Muscle of back (tissue), 11 donors: ENCODE measurements around the gene KLHL20. TPM values are rescaled to one million over a fixed set of nuclear protein-coding genes. Genes with fewer than 3 reads are reported as not detected.
"Not testable (repeated sequence)": the region's sequence is repeated elsewhere in the genome, so short reads cannot be mapped to it uniquely, and the experiment has no call there.

ENCODE experiments used
- DNase-seq, 3 donors: peaks; one replicate each; pipeline versions ENCODE4 v3.0.0 to v3.0.0-alpha.2; 2013
- polyA plus RNA-seq, 10 donors: library from polyadenylated mRNA; unstranded; fragments of 120-200 nt; gene quantifications; one replicate each; pipeline ENCODE4 v1.2.1, GENCODE V29; 2013; ENCODE audit not compliant: insufficient read length in 10 of 10

KLHL20 gene
- polyA plus RNA-seq, 10 donors, result 20.9 to 28.2 (median 22.3) TPM

DNA sequence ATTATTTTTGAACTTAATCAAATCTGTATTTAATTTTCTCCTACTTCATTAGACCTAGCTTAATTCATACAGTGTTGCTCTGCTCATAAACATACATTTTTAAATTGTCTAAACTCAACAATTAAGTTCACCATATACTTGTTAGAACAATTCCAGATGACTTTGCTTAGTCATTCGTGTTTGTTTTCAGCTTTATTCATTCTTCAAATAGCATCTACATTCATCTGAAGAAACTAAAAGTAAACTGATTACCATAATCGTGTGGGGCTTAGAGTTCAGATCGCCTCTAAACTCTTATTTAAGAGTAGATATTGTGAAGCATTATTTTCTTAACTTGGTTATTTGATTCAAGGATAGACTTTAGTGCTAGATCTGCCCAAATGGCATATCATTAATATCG is 34.4 kb downstream of the KLHL20 start:
- DNase-seq, result no peak

DNA sequence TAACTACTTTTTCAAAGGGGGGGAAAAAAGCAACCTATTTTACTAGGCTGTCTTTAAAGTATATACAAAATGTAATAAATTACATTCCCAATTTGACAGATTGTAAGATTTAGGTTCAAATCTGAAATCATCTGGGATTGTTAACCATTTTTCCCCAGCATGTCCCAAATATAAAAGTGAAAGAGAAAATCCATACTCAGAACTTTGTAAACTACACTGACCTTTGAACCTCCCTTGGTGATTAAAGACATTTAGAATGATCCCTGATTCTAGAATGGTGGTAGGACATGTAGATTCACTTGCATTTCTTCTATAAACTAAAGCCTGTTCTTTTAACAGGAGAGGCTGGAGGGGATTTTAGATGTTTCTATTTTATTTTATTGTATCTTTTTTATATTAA is 39.0 kb downstream of the KLHL20 start:
- no peak for DNase-seq

DNA sequence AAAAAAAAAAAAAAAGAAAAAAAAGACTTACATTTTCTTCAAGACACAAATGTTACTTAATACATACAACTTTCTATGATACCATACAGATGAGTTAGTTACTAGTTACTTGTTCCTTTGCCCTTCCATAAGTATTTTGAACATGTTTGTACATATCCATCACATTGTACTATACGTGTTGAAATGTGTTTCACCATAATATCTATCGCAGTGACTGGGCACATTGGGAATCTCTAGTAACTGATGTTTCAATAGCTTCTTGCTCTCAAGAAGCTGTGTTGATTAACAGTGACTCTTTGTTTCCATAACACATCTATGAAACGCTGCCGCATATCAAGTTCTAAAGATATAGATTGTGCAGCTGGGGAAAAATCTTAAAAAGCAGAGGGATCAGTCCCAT is 42.9 kb downstream of the KLHL20 start:
- no peak for DNase-seq

DNA sequence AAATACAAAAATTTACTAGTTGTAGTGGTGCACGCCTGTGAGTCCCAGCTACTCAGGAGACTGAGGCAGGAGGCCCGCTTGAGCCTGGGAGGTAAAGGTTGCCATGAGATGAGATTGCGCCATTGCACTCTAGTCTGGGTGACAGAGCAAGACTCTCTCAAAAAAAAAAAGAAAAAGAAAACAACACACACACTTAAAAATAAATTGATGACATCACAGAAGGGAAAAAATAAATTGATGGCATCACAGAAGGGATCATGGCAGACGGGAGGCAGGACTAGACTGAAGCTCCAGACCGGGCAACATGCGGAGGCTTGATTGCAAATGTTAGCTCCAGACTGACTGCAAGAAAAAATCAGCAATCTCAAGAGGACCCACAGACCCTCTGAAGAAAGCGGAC is 43.3 kb downstream of the KLHL20 start:
- no peak for DNase-seq

DNA sequence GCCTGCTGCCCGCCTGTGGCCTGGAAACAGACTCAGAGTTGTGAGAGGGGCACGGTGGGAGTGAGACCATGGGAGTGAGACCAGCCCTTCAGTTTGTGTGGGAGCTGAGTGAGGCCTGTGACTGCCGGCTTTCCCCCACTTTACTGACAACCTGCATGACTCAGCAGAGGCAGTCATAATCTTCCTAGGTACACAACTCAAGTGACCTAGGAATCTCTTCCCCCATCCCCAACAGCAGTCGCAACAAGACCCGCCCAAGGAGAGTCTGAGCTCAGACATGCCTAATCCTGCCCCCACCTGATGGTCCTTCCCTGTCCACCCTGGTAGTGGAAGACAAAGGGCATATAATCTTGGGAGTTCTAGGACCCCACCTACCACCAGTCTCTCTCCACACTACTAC is 44.2 kb downstream of the KLHL20 start:
- no peak for DNase-seq

DNA sequence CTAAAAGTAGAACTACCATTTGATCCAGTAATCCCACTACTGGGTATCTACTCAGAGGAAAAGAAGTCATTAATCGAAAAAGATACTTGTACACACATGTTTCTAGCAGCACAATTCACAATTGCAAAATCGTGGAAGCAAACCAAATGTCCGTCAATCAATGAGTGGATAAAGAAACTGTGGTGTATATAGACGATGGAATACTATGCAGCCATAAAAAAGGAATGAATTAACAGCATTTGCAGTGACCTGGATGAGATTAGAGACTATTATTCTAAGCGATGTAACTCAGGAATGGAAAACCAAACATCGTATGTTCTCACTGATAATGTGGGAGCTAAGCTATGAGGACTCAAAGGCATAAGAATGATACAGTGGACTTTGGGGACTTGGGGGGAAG is 49.5 kb downstream of the KLHL20 start:
- DNase-seq, result not testable (repeated sequence)

DNA sequence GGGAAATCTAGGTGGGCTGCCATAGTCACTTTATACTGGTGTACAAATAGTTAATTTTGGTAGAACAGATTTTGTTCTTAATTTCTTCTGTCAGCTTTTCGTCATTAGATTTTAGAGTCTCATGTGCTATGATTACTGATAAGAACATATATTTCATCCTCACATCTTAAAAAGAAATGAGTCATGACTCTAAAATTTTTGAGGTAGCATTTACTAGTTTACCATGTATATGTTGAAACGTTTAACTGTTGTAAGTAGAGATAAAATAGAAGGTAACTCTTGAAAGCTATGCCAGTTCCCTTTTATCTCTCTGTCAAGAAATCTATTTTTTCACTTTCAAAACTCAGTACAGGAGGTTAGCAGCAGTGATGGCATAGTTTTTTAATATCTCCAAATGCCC is 53.4 kb downstream of the KLHL20 start:
- no peak for DNase-seq

DNA sequence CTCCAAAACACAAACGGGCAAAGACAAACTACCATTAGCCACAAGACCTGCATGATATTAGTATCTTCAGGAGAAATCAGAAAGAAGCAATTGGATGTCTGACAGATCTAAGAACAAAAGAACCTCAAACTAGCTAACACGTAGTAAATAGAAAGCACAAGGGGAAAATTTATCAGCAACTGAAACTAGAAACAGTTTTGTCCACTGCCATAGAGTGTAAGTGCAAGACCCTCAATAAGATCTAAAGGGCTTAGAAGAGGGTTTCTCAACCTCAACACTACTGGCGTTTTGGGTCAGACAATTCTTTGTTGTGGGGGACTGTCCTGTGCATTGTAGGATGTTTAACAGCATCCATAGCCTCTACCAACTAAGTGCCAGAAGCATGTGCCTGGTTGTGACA is 54.0 kb downstream of the KLHL20 start:
- no peak for DNase-seq

DNA sequence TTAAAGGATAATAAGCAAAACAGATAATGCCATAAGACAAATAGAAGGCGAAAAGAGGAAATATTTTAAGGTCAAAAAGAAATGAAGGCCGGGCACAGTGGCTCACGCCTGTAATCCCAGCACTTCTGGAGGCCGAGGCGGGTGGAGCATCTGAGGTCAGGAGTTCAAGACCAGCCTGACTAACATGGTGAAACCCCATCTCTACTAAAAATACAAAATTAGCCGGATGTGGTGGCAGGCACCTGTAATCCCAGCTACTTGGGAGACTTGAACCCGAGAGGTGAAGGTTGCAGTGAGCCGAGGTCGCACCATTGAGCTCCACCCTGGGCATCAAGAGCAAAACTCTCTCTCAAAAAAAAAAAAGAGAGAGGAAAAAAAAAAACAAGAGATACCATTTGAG is 55.5 kb downstream of the KLHL20 start:
- not testable (repeated sequence) for DNase-seq

DNA sequence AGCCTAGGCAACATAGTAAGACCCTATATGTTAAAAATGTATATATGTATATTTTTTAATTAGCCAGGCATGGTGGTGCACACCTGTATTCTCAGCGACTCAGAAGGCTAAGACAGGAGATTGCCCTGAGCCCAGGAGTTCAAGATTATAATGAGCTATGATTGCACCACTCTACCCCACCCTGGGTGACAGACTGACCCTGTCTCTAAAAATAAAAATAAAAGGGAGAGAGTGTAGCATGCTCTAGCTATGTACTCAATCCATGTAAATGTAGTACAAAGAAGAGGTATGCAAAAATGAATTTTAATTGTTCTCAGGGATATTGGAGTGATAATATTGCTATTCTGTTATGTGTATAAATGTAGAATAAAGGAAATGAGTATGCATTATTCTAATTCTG is 56.8 kb downstream of the KLHL20 start:
- DNase-seq, result no peak

DNA sequence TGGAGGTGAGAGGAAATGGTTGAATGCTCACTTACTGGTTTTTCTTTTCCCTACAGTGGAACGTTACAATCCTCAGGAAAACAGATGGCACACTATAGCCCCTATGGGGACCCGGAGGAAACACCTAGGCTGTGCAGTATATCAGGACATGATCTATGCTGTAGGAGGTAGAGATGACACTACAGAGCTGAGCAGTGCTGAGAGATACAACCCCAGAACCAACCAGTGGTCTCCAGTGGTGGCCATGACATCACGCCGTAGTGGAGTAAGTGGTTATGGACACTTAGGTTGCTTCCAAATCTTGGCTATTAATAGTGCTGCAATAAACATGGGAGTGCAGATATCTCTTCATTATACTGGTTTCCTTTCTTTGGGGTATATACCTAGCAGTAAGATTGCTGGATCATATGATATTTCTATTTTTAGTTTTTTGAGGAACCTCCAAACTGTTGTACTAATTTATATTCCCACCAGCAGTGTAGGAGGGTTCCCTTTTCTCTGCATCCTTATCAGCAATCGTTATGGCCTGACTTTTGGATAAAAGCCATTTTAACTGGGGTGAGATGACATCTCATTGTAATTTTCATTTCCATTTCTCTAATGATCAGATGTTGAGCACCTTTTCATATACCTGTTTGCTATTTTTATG is 60.9 kb downstream of the KLHL20 start:
- no peak for DNase-seq

DNA sequence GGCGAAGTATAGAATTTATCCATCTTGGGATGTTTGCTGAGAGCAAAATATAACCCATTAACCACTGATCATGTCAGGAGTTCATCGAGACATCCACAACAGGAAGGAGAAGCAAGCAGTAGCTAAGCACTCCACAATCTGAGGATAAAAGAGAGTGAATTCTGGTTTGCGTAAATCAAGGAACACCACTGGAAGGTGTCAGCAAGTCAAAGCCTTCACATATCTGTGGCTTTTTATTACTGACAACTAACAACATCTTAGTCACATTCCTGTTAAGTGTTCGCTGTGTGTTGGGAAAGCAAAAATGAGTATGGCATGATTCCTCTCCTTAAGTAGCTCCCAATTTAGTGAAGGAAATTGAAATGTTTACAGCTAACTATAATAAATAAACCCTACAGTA is 65.2 kb downstream of the KLHL20 start:
- DNase-seq, result no peak

DNA sequence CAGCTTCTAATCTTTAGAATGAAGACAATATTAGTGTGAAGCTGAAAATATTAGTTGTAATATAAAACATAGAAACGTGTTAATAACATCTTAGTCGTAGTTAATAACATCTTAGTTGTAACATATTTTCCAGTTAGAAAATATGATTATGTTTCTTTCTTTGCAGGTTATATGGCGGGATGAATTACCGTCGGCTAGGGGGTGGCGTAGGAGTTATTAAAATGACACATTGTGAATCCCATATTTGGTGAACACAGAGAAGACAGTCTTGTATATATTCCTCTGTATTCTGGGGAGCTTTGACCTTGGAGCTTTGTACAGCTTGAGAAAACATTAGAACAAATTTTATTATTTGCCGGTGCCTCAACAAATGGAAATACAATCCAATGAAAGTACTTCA is 70.2 kb downstream of the KLHL20 start:
- no peak for DNase-seq

DNA sequence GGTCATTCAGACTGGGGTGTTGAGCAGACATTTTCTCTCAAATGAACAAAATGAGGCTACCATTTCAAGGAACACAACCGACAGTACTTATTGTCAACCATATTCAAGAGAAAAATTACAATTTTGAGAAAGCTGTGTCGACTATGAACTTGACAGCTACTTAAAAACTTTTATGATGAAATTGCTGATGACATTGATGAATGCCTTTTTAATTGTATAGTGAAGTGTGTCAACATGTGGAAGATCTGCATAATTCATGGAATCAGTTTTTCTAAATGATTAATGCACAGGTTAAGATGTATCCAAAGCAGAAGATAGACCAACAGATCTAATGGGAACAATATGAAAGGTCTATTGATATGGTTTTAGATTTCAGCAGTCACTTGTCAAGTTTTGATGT is 75.1 kb downstream of the KLHL20 start:
- DNase-seq, result no peak

DNA sequence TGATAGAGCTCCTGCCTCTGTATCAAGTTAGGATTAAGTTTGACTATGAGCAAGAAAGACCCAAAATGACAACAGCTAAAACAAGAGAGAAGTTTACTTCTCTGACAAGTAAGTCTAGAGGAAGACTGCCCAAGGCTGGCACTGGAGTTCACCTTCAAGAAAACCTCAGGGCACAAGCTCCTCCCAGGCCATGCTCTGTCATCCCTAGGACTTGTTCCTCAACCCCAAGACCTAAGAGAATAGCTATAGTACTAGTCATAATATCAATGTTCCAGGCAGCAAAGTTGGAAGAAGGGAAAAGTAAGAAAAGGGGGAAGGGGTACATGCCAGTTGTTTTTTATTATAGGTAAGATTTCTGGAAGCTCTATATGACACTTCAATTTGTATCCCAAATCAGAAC is 83.3 kb downstream of the KLHL20 start:
- no peak for DNase-seq

DNA sequence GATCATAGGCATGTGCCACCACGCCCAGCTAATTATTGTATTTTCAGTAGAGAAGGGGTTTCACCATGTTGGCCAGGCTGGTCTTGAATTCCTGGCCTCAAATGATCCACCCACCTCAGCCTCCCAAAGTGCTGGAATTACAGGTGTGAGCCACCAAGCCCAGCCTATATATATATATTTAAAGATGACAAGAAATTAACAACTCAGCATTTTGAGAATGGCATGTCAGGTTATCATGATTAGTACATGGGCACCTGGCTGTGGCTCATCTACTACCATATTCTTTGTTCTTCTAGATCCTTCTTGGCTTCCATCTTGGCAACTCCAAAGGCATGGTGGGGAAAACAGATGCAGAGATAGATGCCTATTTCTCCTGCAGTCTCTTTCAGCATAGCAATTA is 85.2 kb downstream of the KLHL20 start:
- DNase-seq, result not testable (repeated sequence)

DNA sequence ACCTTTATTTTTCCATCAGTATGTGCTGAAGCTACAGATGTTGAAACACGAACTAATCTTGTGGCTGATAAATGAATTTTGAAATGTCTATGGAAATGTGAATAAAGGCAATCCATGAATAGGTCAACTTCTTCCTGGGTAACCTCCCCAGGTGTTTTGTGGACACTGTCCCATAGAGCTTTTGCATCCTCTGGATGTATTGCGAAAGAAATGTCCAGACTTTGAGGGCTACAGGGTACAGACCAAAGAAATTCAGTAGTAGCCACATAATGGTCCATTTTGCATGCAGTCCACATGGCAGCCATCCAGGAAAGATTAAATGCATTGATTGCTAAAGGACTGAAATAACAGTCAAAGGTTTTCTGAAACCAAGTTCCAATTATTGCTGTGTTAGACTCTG is 88.2 kb downstream of the KLHL20 start:
- no peak for DNase-seq

DNA sequence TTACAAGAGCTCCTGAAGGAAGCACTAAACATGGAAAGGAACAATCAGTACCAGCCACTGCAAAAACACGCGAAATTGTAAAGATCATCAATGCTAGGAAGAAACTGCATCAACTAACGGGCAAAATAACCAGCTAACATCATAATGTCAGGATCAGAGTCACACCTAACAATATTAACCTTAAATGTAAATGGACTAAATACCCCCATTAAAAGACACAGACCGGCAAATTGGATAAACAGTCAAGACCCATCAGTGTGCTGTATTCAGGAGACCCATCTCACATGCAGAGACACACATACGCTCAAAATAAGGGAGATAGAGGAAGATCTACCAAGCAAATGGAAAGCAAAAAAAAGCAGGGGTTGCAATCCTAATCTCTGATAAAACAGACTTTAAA is 98.9 kb downstream of the KLHL20 start:
- not testable (repeated sequence) for DNase-seq

DNA sequence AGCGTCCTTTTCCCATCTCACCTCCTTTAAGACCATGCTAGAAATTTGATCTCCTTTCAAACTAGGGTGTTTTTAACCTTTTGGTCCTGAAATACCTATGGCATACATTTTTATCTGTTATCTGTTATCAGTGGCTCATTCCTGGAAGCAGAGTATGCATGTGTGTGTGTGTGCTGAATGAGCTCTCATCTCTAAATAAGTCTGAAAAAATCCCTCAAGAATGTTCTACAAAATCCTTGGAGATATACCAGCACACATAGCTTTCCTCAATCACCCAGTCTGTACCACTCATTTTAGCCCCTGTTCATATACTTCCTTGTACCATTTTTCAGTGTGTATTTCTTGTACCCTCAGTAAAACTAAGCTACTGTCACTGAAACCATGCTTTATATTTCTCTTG is 103.7 kb downstream of the KLHL20 start:
- DNase-seq, result no peak

DNA sequence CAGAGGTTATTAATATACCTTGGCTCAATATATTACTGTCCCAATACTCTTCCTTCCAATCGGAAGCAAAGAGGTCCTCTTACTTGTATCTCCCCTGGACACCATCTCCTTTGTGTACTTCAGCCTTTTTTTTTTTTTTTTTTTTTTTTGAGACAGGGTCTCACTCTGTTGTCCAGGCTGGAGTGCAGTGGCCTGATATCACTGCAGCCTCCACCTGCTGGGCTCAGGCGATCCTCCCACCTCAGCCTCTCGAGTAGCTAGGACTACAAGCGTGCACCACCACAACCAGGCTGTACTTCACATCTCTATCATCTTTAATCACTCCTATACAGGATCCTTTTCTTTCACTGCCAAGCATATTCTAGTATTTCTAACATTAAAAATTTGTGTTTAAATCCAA is 106.9 kb downstream of the KLHL20 start:
- no peak for DNase-seq

DNA sequence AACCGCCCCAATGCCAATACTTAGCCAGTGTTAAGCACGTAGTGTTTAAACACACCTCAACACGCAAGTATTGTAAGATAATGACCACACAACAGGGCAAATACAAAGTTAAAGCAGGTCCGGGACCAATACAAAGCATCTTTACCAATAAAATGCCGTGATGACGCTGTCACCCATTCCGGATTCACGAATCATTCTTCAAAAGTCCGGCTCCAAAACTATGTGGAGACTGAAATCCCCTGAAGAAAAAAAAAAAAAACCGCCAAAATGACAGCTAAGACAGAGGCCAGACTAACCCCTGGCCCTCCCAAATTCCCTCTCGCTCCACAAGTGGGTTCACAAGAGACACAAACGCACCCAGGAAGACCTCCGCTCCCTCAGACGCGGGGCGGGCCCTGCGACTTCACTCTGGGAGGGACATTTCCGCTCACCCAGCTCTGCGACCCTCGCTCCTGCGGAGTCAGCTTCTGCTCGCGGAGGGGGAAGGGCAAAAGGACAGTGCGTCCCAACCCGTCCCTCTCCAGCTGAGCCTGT is 109.1 kb downstream of the KLHL20 start:
- DNase-seq, result no peak

DNA sequence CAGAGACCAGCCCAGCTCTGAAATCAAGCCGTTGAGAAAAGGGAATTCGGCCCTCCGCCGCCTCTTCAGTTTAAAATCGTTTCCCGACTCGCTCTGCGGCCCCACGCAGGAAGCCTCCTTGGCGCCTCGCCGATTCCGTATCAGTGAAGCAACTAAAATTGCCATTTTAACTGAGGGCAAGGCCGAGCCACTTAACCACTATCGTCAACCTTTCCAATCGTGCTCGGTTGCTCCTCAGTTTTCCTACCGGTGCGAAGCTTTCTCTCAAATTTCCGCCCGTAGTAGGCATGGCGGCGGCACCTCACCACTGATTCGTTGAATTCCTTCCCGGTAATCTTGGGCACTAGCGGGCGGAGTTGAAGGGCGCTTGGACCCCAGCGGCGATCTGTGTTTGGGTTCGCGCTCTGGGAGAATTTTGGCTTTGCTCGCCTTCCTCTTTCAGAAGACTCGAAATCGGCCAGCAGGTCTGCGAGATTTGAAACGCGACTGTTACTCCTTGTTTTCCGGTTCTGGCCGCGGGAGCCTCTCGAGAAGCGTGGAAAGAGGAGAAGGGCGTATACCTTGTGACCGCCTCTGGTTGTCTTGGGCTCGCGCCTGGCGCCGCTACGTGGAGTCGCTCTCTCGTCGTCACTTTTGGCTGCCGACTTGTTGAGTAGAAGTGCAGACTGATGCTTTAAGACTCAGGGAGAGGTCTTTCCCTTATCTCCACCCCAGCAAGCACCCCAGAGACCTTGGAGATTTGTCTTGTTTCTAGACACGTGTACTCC is 109.7 kb downstream of the KLHL20 start, which contains the start of the genes CENPL and DARS2:
CENPL (minus strand) TSS at position 569 of the 767 bp plus-strand sequence. CDS start 13,584 bp downstream, outside the sequence.
DARS2 (plus strand) TSS at position 359 of the 767 bp plus-strand sequence. CDS start 557 bp downstream, outside the sequence.
- peak; percentile 99 for DNase-seq

DNA sequence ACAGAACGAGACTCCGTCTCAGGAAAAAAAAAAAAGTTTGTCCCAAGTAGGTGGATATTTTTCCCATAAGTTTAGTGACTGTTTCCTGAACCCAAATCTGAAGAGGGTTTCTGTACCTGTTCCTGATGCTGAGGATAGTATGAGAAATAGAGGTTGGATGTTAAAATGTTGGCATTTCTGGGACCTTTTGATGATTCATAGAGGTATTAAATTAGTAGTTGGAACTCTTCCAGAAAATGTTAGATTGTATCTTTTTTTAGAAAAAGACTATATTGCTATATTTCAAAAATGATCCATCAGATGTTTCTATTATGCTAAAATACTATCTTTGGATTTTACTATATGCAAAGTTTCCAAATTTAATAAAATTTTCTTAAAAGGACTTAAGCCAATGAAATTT is 112.8 kb downstream of the KLHL20 start:
- DNase-seq, result no peak
